ENCODE results near the gene GLS2.
A peak's percentile ranks its signal among the peaks of the same experiment; 100 is the strongest.

GLS2 gene

DNA sequence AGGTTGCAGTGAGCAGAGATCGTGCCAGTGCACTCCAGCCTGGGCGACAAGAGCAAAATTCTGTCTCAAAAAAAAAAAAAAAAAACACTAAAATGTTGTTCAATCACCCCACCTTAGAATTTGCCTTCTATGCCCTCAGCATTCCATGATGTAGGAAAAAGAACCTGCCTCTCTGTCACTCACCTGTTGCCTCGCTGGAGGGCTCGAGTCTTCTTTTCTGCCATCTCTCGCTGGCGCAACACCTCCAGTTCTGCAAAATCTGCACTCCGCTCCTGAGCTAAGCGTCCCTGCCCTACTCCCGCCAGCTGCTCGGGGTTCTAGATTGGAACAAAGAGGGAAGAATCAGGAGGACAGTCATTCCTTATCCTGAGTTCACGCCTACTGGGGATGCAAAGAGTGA, 56.7 kb downstream of the GLS2 start:
- H3K9me3 ChIP-seq (ENCODE audit: control insufficient read depth, insufficient read depth, low read depth, low read length): no peaks in the 10 kb centered on the region
- peaks cover 38 to 65% of the 10 kb centered on the region in 2 experiments for H3K36me3 ChIP-seq (ENCODE audit: control insufficient read depth in 2 of 2, insufficient read depth in 1 of 2, low read length in 2 of 2)
- POLR2A ChIA-PET: no interaction called here
- no peak overlapping the region for H3K27ac ChIP-seq (ENCODE audit: extremely low read depth, low read depth, low read length)
- CTCF ChIA-PET: no interaction called here
- H3K4me3 ChIP-seq (ENCODE audit: low read depth, low read length): no peak overlapping the region
- H3K4me1 ChIP-seq (ENCODE audit: control insufficient read depth, insufficient read depth, low read length): no peaks in the 10 kb centered on the region
- TF ChIP-seq SCRT2 (tag by site-specific recombination; IDR thresholded peaks at IDR 0.05) (peak; percentile 65), SCRT1 (tag by site-specific recombination; IDR thresholded peaks at IDR 0.05; ENCODE audit: borderline replicate concordance) (peak; percentile 61), KLF8 (tag by site-specific recombination; IDR thresholded peaks at IDR 0.05) (no peak), SP7 (tag by site-specific recombination; IDR thresholded peaks at IDR 0.05) (no peak)
- TF ChIP-seq, protein P1, sequence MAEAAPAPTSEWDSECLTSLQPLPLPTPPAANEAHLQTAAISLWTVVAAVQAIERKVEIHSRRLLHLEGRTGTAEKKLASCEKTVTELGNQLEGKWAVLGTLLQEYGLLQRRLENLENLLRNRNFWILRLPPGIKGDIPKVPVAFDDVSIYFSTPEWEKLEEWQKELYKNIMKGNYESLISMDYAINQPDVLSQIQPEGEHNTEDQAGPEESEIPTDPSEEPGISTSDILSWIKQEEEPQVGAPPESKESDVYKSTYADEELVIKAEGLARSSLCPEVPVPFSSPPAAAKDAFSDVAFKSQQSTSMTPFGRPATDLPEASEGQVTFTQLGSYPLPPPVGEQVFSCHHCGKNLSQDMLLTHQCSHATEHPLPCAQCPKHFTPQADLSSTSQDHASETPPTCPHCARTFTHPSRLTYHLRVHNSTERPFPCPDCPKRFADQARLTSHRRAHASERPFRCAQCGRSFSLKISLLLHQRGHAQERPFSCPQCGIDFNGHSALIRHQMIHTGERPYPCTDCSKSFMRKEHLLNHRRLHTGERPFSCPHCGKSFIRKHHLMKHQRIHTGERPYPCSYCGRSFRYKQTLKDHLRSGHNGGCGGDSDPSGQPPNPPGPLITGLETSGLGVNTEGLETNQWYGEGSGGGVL (tag by site-specific recombination; IDR thresholded peaks at IDR 0.05): no peak
- TF ChIP-seq, protein P2, sequence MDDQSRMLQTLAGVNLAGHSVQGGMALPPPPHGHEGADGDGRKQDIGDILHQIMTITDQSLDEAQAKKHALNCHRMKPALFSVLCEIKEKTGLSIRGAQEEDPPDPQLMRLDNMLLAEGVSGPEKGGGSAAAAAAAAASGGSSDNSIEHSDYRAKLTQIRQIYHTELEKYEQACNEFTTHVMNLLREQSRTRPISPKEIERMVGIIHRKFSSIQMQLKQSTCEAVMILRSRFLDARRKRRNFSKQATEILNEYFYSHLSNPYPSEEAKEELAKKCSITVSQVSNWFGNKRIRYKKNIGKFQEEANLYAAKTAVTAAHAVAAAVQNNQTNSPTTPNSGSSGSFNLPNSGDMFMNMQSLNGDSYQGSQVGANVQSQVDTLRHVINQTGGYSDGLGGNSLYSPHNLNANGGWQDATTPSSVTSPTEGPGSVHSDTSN (CRISPR knock-in tag; IDR thresholded peaks at IDR 0.05): no peak

DNA sequence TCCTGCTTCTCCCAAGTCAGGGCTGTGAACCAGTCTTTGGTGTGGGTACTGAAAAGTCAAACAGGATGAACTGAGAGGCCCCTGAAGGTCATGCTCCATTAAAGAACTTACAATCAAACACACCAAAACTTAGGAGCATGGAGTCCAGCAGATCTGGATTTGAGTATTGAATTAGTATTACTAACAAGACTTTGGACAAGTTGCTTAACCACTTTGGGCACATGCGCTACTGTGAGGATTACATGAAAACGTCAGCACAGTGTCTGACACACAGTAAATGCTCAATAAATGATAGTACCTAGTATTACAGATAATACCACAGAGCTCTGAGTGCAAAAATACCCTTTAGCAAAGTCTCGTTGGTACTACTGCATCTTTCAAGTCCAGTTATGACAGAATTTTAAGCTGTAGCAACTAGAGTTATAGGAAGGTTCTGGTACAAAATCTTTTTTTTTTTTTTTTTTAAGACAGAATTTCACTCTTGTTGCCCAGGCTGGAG, 62.0 kb downstream of the GLS2 start:
- no peaks in the 10 kb centered on the region for H3K4me1 ChIP-seq (ENCODE audit: control insufficient read depth, insufficient read depth, low read length)
- H3K9me3 ChIP-seq (ENCODE audit: control insufficient read depth, insufficient read depth, low read depth, low read length): no peaks in the 10 kb centered on the region
- POLR2A ChIA-PET: interaction anchor here (1.1 kb wide), 1 partner anchor 23 kb away, joined by 3 read pairs; the partner anchor contains the start of gene TIMELESS
- CTCF ChIA-PET: no interaction called here
- TF ChIP-seq ZNF530 (tag by site-specific recombination; IDR thresholded peaks at IDR 0.05; ENCODE audit: low read depth) (no peak), ZNF664 (tag by site-specific recombination; IDR thresholded peaks at IDR 0.05) (peak; percentile 95)
- no peak overlapping the region for H3K27ac ChIP-seq (ENCODE audit: extremely low read depth, low read depth, low read length)
- no peak overlapping the region for H3K4me3 ChIP-seq (ENCODE audit: low read depth, low read length)
- peaks cover 43 to 89% of the 10 kb centered on the region in 2 experiments for H3K36me3 ChIP-seq (ENCODE audit: control insufficient read depth in 2 of 2, insufficient read depth in 1 of 2, low read length in 2 of 2)

DNA sequence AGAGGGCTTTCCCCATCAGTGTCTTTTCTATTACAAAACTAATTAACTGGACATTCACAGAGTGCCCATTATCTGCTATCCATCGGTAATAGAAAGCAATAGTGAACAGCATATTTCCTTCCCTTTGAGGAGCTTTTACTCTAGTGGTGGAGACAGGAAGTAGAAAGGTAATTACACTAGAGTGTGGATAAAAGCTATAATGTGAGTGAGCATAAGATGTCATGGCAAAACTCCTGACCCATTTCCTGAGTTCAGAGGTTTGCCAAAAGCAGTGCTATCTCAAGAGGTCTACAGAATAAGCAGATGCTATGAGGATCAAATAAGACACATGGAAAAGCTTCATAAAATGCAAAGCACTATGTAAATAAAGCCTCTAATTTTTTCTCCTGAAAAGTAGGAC, 62.8 kb downstream of the GLS2 start:
- ChIA-PET POLR2A (interaction anchor here (0.8 kb wide), 1 partner anchor 24 kb away, joined by 3 read pairs; the partner anchor contains the start of gene TIMELESS), CTCF (interaction anchor here (0.8 kb wide), 1 partner anchor 169 kb away, joined by 4 read pairs; no protein-coding TSS in a partner anchor)
- peaks cover 36 to 89% of the 10 kb centered on the region in 2 experiments for H3K36me3 ChIP-seq (ENCODE audit: control insufficient read depth in 2 of 2, insufficient read depth in 1 of 2, low read length in 2 of 2)

More for the DNA sequence above, 62.8 kb downstream of the GLS2 start:
- Histone ChIP-seq H3K4me1 (ENCODE audit: control insufficient read depth, insufficient read depth, low read length) (no peaks in the 10 kb centered on the region), H3K27ac (ENCODE audit: extremely low read depth, low read depth, low read length) (no peak overlapping the region), H3K4me3 (ENCODE audit: low read depth, low read length) (no peak overlapping the region), H3K9me3 (ENCODE audit: control insufficient read depth, insufficient read depth, low read depth, low read length) (no peaks in the 10 kb centered on the region)
- TF ChIP-seq HOXD13 (CRISPR knock-in tag; IDR thresholded peaks at IDR 0.05; ENCODE audit: borderline replicate concordance) (no peak), ZNF184 (tag by site-specific recombination; IDR thresholded peaks at IDR 0.05) (no peak), ZNF239 (tag by site-specific recombination; IDR thresholded peaks at IDR 0.05) (no peak), ZNF837 (tag by site-specific recombination; IDR thresholded peaks at IDR 0.05) (no peak), HOXC10 (CRISPR knock-in tag; IDR thresholded peaks at IDR 0.05) (no peak), ZNF768 (tag by site-specific recombination; IDR thresholded peaks at IDR 0.05) (no peak), ZNF830 (tag by site-specific recombination; IDR thresholded peaks at IDR 0.05; ENCODE audit: low read depth) (no peak), GFI1B (tag by site-specific recombination; IDR thresholded peaks at IDR 0.05) (no peak)
- TF ChIP-seq, protein P3, sequence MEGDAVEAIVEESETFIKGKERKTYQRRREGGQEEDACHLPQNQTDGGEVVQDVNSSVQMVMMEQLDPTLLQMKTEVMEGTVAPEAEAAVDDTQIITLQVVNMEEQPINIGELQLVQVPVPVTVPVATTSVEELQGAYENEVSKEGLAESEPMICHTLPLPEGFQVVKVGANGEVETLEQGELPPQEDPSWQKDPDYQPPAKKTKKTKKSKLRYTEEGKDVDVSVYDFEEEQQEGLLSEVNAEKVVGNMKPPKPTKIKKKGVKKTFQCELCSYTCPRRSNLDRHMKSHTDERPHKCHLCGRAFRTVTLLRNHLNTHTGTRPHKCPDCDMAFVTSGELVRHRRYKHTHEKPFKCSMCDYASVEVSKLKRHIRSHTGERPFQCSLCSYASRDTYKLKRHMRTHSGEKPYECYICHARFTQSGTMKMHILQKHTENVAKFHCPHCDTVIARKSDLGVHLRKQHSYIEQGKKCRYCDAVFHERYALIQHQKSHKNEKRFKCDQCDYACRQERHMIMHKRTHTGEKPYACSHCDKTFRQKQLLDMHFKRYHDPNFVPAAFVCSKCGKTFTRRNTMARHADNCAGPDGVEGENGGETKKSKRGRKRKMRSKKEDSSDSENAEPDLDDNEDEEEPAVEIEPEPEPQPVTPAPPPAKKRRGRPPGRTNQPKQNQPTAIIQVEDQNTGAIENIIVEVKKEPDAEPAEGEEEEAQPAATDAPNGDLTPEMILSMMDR (tag by site-specific recombination; IDR thresholded peaks at IDR 0.05): no peak
- TF ChIP-seq, protein P4, sequence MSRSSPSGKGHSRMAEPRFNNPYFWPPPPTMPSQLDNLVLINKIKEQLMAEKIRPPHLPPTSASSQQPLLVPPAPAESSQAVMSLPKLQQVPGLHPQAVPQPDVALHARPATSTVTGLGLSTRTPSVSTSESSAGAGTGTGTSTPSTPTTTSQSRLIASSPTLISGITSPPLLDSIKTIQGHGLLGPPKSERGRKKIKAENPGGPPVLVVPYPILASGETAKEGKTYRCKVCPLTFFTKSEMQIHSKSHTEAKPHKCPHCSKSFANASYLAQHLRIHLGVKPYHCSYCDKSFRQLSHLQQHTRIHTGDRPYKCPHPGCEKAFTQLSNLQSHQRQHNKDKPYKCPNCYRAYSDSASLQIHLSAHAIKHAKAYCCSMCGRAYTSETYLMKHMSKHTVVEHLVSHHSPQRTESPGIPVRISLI (tag by site-specific recombination; IDR thresholded peaks at IDR 0.05): no peak
